HepG2 (cell line): ENCODE measurements around the gene UNG. TPM values are rescaled to one million over a fixed set of nuclear protein-coding genes. Genes with fewer than 3 reads are reported as not detected.

Source experiments
- ARID5B ChIP-seq: IDR thresholded peaks from 2 replicates; pipeline ENCODE4 v1.4.0; 2020; ENCODE audit warnings: mild to moderate bottlenecking, missing genetic modification reagents
- BHLHE40 ChIP-seq: IDR thresholded peaks from 2 replicates; pipeline ENCODE4 v1.6.1; 2011; ENCODE audit warnings: low read length, improper control_type of control experiment
- FIP1L1 ChIP-seq: fragments of 200-400 bp; formaldehyde crosslinking; IDR thresholded peaks from 2 replicates; pipeline ENCODE4 v1.6.1; 2018; ENCODE audit warnings: low read depth, mild to moderate bottlenecking, low read length, moderate library complexity, borderline replicate concordance; ENCODE audit not compliant: insufficient read depth
- FOXA3 ChIP-seq: IDR thresholded peaks from 2 replicates; pipeline ENCODE4 v1.6.1; 2016; ENCODE audit warnings: missing genetic modification reagents, missing compliant biosample characterization
- JUN ChIP-seq: sonication (generic); formaldehyde crosslinking; IDR thresholded peaks from 2 replicates; pipeline ENCODE4 v1.4.0; 2020; ENCODE audit warnings: mild to moderate bottlenecking, missing genetic modification reagents
- MATR3 ChIP-seq: sonication (generic); formaldehyde crosslinking; IDR thresholded peaks from 2 replicates; pipeline ENCODE4 v1.4.0; 2020; ENCODE audit warnings: missing genetic modification reagents
- NRL ChIP-seq: sonication (generic); formaldehyde crosslinking; IDR thresholded peaks from 2 replicates; pipeline ENCODE4 v1.5.0; 2020; ENCODE audit warnings: missing genetic modification reagents, mild to moderate bottlenecking, moderate library complexity, borderline replicate concordance
- PPARG ChIP-seq: conservative IDR thresholded peaks from 2 replicates; pipeline ENCODE4 v1.6.1; 2016; ENCODE audit warnings: missing biosample characterization, missing genetic modification reagents
- SETDB1 ChIP-seq: sonication (generic); formaldehyde crosslinking; IDR thresholded peaks from 2 replicates; pipeline ENCODE4 v1.5.1; 2020; ENCODE audit warnings: missing genetic modification reagents, mild to moderate bottlenecking, borderline replicate concordance
- SOX13 ChIP-seq, 3 experiments: fragments of 450-650 bp in 1 of 3; sonication (generic) in 1 of 3; formaldehyde crosslinking in 1 of 3; IDR thresholded peaks in 2 of 3; conservative IDR thresholded peaks in 1 of 3; 2 replicates each; pipeline versions ENCODE4 v1.5.0 to v1.6.1; 2016 to 2020; ENCODE audit warnings: antibody characterized with exemption in 1 of 3, mild to moderate bottlenecking in 1 of 3, missing compliant biosample characterization in 1 of 3, missing genetic modification reagents in 1 of 3, moderate library complexity in 1 of 3
- SSRP1 ChIP-seq: IDR thresholded peaks from 2 replicates; pipeline ENCODE4 v1.6.1; 2016; ENCODE audit warnings: control low read depth
- TBX3 ChIP-seq: fragments of 450-650 bp; IDR thresholded peaks from 2 replicates; pipeline ENCODE4 v1.6.1; 2017; ENCODE audit warnings: antibody characterized with exemption, mild to moderate bottlenecking, inconsistent platforms, borderline replicate concordance
- TCF12 ChIP-seq, 2 experiments: fragments of 450-650 bp in 1 of 2; sonication (generic) in 1 of 2; formaldehyde crosslinking in 1 of 2; IDR thresholded peaks; 2 replicates each; pipeline versions ENCODE4 v1.6.1 to v1.8.0; 2017 to 2022; ENCODE audit warnings: antibody characterized with exemption in 1 of 2, mild to moderate bottlenecking in 1 of 2, missing genetic modification reagents in 1 of 2, moderate library complexity in 1 of 2
- XRCC5 ChIP-seq: fragments of 200-400 bp; formaldehyde crosslinking; optimal IDR thresholded peaks from 2 replicates; pipeline ENCODE3; 2017; ENCODE audit warnings: mild to moderate bottlenecking, low read length
- ZNF124 ChIP-seq: sonication (generic); formaldehyde crosslinking; IDR thresholded peaks from 2 replicates; pipeline ENCODE4 v1.4.0; 2020; ENCODE audit warnings: missing genetic modification reagents
- ZNF292 ChIP-seq: sonication (generic); formaldehyde crosslinking; IDR thresholded peaks from 2 replicates; pipeline ENCODE4 v1.8.1; 2022; ENCODE audit warnings: mild to moderate bottlenecking, low read depth, missing genetic modification reagents, borderline replicate concordance
- ZNF337 ChIP-seq: sonication (generic); formaldehyde crosslinking; IDR thresholded peaks from 2 replicates; pipeline ENCODE4 v1.5.1; 2020; ENCODE audit warnings: missing genetic modification reagents, low read depth, mild to moderate bottlenecking, borderline replicate concordance
- ZNF367 ChIP-seq: sonication (generic); formaldehyde crosslinking; IDR thresholded peaks from 2 replicates; pipeline ENCODE4 v1.4.0; 2020; ENCODE audit warnings: missing genetic modification reagents, borderline replicate concordance
- ZNF598 ChIP-seq: sonication (generic); formaldehyde crosslinking; IDR thresholded peaks from 2 replicates; pipeline ENCODE4 v1.5.1; 2020; ENCODE audit warnings: mild to moderate bottlenecking, missing genetic modification reagents, borderline replicate concordance
- ZNF749 ChIP-seq: sonication (generic); formaldehyde crosslinking; IDR thresholded peaks from 2 replicates; pipeline ENCODE4 v1.8.0; 2022; ENCODE audit warnings: mild to moderate bottlenecking, missing genetic modification reagents, moderate library complexity, borderline replicate concordance
- ZSCAN29 ChIP-seq: sonication (generic); formaldehyde crosslinking; conservative IDR thresholded peaks from 2 replicates; pipeline ENCODE4 v1.4.0; 2020; ENCODE audit warnings: mild to moderate bottlenecking, missing genetic modification reagents
- polyA plus RNA-seq, 8 experiments: library from polyadenylated mRNA; depleted of rRNA in 3 of 8; stranded (reverse) in 7 of 8; unstranded in 1 of 8; fragments of >200 nt; fragmentation: Illumina TruSeq in 4 of 8; extraction: Trizol in 4 of 8; gene quantifications; 2 replicates each; pipeline versions ENCODE4 v1.2.1 to v1.2.3, GENCODE V29; 2011 to 2016; ENCODE audit warnings: low read depth in 4 of 8, missing spikeins in 1 of 8, mixed read lengths in 1 of 8; ENCODE audit not compliant: insufficient read depth in 1 of 8
- total RNA-seq, 5 experiments: library from RNA; depleted of rRNA; stranded (reverse); fragments of >200 nt; fragmentation: Illumina TruSeq; extraction: Trizol; gene quantifications; 2 replicates each; pipeline ENCODE4 v1.2.3, GENCODE V29; 2016; ENCODE audit warnings: low read depth in 1 of 5
- TF ChIP-seq, protein P1 (sequence below): sonication (generic); formaldehyde crosslinking; IDR thresholded peaks from 2 replicates; pipeline ENCODE4 v1.5.0; 2020; ENCODE audit warnings: mild to moderate bottlenecking, low read depth, missing genetic modification reagents, borderline replicate concordance
- TF ChIP-seq, protein P2 (sequence below): sonication (generic); formaldehyde crosslinking; IDR thresholded peaks from 2 replicates; pipeline ENCODE4 v1.5.0; 2020; ENCODE audit warnings: missing genetic modification reagents

The UNG gene
- total and polyA plus RNA-seq, 2 of the 13 experiments (the other 11 are each of a cell fraction or from before 2014, with no cell fraction given): 23.3 to 114 TPM

- no peak for TF ChIP-seq ZNF749
- no peak for TF ChIP-seq ZNF124 (CRISPR knock-in tag)
- TF ChIP-seq ZSCAN29 (CRISPR knock-in tag): 0 out of 2 replicates have a peak, but pooled peaks have one; percentile 71
- TF ChIP-seq FOXA3 (CRISPR knock-in tag): peak; percentile 39; the same call in 1 of the 2 replicates
- no peak for TF ChIP-seq ZNF598 (CRISPR knock-in tag)
- TF ChIP-seq XRCC5: peak; percentile 21
- no peak for TF ChIP-seq ZNF337
- no peak for TF ChIP-seq TBX3
- TF ChIP-seq TCF12 (IDR thresholded peaks at IDR 0.05): no peak
- TF ChIP-seq TCF12 (CRISPR knock-in tag; IDR thresholded peaks at IDR 0.05): no peak
- TF ChIP-seq BHLHE40: no peak
- 0 out of 2 replicates have a peak, but pooled peaks have one; percentile 21 for TF ChIP-seq SSRP1 (CRISPR knock-in tag)
- no peak for TF ChIP-seq JUN
- TF ChIP-seq ARID5B (CRISPR knock-in tag): peak; percentile 32; the same call in 1 of the 2 replicates
- TF ChIP-seq SETDB1 (CRISPR knock-in tag): no peak
- TF ChIP-seq NRL (CRISPR knock-in tag): no peak
- TF ChIP-seq ZNF292: 0 out of 2 replicates have a peak, but pooled peaks have one; percentile 14
- TF ChIP-seq, protein P1, sequence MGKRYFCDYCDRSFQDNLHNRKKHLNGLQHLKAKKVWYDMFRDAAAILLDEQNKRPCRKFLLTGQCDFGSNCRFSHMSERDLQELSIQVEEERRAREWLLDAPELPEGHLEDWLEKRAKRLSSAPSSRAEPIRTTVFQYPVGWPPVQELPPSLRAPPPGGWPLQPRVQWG: no peak
- no peak for TF ChIP-seq SOX13 (IDR thresholded peaks at IDR 0.05)
- TF ChIP-seq SOX13 (CRISPR knock-in tag; conservative IDR thresholded peaks at IDR 0.05 in 1 of 2, IDR thresholded peaks at IDR 0.05 in 1 of 2): peak in 1 of 2 experiments; percentile 56; a peak in 1 of 4 replicates
- TF ChIP-seq ZNF367 (CRISPR knock-in tag): no peak
- TF ChIP-seq, protein P2, sequence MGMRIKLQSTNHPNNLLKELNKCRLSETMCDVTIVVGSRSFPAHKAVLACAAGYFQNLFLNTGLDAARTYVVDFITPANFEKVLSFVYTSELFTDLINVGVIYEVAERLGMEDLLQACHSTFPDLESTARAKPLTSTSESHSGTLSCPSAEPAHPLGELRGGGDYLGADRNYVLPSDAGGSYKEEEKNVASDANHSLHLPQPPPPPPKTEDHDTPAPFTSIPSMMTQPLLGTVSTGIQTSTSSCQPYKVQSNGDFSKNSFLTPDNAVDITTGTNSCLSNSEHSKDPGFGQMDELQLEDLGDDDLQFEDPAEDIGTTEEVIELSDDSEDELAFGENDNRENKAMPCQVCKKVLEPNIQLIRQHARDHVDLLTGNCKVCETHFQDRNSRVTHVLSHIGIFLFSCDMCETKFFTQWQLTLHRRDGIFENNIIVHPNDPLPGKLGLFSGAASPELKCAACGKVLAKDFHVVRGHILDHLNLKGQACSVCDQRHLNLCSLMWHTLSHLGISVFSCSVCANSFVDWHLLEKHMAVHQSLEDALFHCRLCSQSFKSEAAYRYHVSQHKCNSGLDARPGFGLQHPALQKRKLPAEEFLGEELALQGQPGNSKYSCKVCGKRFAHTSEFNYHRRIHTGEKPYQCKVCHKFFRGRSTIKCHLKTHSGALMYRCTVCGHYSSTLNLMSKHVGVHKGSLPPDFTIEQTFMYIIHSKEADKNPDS (CRISPR knock-in tag): no peak
- no peak for TF ChIP-seq FIP1L1
- no peak for TF ChIP-seq MATR3
- TF ChIP-seq PPARG (CRISPR knock-in tag): peak; percentile 78
These were observed 32.1 kb upstream of the UNG start (continued) for GRCh38 chr12:109065154-109065852.
